ENCODE data around the gene MTSS2. TPM values are rescaled to one million over a fixed set of nuclear protein-coding genes. Genes with fewer than 3 reads are reported as not detected.

MTSS2 gene
- total and polyA plus RNA-seq, 2 donors from 2014 or later, result 19.2 to 33.0 TPM

DNA sequence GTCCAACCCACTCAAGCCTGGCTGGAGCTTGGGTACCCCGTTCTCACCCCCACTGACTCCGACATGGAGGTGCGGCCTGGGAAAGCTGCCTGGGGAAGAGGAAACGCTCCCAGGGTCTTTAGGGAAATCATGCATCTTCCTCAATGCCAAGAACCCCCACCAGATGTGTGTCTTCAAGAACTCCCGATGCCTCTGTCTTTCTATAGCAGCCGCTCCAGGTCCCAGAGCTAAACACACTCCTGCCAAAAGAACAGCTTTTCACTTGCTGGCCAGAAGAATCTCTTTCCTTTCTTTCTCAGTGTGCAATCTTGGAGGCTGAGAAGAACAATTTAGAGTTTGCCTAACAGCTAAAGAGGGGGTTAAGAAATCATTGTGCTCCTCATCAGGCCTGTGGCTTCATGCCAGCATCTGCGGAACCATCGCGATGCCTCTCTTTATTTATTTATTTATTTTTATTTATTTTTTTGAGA is 41.1 kb upstream of the MTSS2 start:
- intact Hi-C loops (cut with DNase I), result no loop called here
- FAIRE-seq, result no peak
- H3K36me3 ChIP-seq (ENCODE audit: control insufficient read depth in 2 of 3, insufficient read depth in 3 of 3, low read length in 3 of 3), result peaks cover 0 to 9% (median 0%) of the 10 kb centered on the region in 3 donors
- TF ChIP-seq, protein P1, sequence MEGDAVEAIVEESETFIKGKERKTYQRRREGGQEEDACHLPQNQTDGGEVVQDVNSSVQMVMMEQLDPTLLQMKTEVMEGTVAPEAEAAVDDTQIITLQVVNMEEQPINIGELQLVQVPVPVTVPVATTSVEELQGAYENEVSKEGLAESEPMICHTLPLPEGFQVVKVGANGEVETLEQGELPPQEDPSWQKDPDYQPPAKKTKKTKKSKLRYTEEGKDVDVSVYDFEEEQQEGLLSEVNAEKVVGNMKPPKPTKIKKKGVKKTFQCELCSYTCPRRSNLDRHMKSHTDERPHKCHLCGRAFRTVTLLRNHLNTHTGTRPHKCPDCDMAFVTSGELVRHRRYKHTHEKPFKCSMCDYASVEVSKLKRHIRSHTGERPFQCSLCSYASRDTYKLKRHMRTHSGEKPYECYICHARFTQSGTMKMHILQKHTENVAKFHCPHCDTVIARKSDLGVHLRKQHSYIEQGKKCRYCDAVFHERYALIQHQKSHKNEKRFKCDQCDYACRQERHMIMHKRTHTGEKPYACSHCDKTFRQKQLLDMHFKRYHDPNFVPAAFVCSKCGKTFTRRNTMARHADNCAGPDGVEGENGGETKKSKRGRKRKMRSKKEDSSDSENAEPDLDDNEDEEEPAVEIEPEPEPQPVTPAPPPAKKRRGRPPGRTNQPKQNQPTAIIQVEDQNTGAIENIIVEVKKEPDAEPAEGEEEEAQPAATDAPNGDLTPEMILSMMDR (IDR thresholded peaks at IDR 0.05; ENCODE audit: borderline replicate concordance, extremely low read depth, insufficient read depth), result no peak
- H3K9ac ChIP-seq (ENCODE audit: low read length in 3 of 3), result no peak overlapping the region
- H3K27me3 ChIP-seq (ENCODE audit: control insufficient read depth, insufficient read depth, low read length), result no peaks in the 10 kb centered on the region
- peak overlapping the region in 1 of 2 donors; percentile 81 for H3K27ac ChIP-seq (ENCODE audit: low read depth in 2 of 2, low read length in 2 of 2)
- H3K4me3 ChIP-seq (ENCODE audit: low read length in 3 of 3), result no peak overlapping the region
- peak in 1 of 5 donors; percentile 90 for DNase-seq
- no peaks in the 10 kb centered on the region for H3K9me3 ChIP-seq (ENCODE audit: control insufficient read depth in 2 of 3, insufficient read depth in 1 of 3, low read length in 3 of 3)
- H3K4me1 ChIP-seq (ENCODE audit: control insufficient read depth in 2 of 3, insufficient read depth in 2 of 3, low read depth in 1 of 3, low read length in 3 of 3), result peaks cover 0 to 30% (median 24%) of the 10 kb centered on the region in 3 donors

DNA sequence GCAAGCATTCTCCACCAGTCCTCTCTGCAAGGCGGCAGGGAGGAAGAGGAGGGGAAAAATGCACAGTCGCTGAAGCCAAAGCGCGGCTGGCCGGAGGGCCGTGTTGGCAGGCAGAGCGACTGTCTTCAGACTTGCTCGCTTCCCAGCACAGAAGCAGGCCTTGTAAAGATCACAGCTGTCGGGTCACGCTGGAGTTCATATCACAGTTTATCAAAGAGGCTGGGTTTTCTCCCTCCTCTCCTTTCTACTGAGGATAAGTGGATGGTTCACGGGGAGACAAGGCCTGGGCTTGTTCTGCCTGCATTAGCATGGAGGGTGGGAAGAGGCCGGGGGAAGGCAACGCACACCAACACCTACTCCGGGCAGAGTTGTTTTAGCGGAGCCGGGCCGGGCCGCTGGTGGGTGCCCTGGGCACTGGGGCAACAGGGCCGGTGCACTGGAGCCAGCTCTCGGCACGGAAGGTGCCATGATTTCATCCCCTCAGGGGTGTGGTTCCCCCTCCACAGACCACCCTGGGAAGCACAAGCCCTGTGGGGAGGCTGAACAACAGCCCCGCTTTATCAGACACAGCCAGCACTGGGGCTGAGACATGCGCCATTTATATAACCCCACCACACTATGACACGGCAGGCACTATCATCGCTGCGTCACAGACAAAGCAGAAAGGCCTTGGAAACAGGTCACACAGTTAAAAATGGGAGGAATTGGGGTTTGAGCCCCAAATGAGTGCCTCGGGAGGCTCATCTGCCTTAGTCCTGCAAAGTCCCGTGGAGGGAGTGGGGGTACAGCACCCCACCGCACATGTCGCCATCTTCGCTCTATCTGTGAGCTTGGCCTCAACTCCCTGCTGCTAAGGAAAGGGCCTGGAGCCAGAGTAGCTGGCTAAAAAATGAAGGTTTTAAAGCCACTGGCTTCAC is 40.3 kb upstream of the MTSS2 start:
- DNase-seq (peak in 4 of 5 donors; percentile 61 to 92 (median 78)), FAIRE-seq (no peak)
- TF ChIP-seq, protein P1 (IDR thresholded peaks at IDR 0.05; ENCODE audit: borderline replicate concordance, extremely low read depth, insufficient read depth), result no peak
- Histone ChIP-seq H3K27me3 (ENCODE audit: control insufficient read depth, insufficient read depth, low read length) (no peaks in the 10 kb centered on the region), H3K36me3 (ENCODE audit: control insufficient read depth in 2 of 3, insufficient read depth in 3 of 3, low read length in 3 of 3) (peaks cover 0 to 6% (median 0%) of the 10 kb centered on the region in 3 donors), H3K4me3 (ENCODE audit: low read length in 3 of 3) (no peak overlapping the region), H3K9ac (ENCODE audit: low read length in 3 of 3) (peak overlapping the region in 1 of 3 donors; percentile 14), H3K27ac (ENCODE audit: low read depth in 2 of 2, low read length in 2 of 2) (peak overlapping the region; percentile 81 to 88), H3K4me1 (ENCODE audit: control insufficient read depth in 2 of 3, insufficient read depth in 2 of 3, low read depth in 1 of 3, low read length in 3 of 3) (peaks cover 0 to 30% (median 24%) of the 10 kb centered on the region in 3 donors), H3K9me3 (ENCODE audit: control insufficient read depth in 2 of 3, insufficient read depth in 1 of 3, low read length in 3 of 3) (no peaks in the 10 kb centered on the region)
- intact Hi-C loops (cut with DNase I), result no loop called here

DNA sequence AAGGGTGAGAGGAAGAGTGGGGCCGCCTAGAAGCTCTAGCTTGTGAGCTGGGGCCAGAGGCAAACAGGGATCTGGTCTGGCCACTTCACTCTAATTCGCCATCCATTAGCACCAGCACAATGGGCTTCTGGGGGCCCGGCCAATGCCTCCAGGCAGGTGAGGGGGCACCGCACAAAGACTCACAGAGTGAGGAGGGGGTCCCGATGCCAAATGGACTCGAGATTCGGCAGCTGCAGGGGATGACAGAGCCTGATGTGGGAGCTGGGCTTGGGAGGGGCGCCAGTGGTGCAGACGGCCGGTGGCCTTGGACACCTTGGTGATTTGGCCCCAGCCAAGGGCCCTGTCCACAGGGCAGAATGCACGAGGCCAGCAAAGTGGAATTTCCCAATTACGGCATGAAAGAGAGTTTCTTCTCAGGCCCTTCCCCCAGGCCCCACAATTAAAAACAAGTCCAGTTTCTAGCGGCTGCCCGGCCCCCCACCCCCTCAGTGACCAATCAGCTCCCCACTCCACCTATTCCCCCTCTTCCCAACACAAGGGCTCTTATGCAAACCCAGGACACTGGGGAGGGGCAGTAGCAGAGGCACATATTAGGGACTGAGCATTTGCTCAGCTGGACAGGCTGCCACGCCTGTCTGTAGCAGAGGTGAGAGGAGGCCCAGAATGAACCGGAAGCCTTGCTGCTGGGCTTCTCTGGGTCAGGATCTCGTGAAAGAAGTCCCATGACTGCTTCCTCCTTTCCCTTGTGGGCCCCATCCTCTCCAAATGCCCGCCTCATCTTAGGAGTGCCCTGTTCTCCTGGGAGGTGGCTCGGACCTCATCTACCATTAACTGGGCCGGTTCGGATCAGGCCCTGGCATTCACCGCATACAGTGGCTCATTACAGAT is 39.4 kb upstream of the MTSS2 start:
- peak in 3 of 5 donors; percentile 54 to 81 (median 76) for DNase-seq
- TF ChIP-seq, protein P1 (IDR thresholded peaks at IDR 0.05; ENCODE audit: borderline replicate concordance, extremely low read depth, insufficient read depth), result no peak
- FAIRE-seq, result no peak
- Histone ChIP-seq H3K4me1 (ENCODE audit: control insufficient read depth in 2 of 3, insufficient read depth in 2 of 3, low read depth in 1 of 3, low read length in 3 of 3) (peaks cover 0 to 30% (median 24%) of the 10 kb centered on the region in 3 donors), H3K36me3 (ENCODE audit: control insufficient read depth in 2 of 3, insufficient read depth in 3 of 3, low read length in 3 of 3) (no peaks in the 10 kb centered on the region), H3K27ac (ENCODE audit: low read depth in 2 of 2, low read length in 2 of 2) (peak overlapping the region; percentile 81 to 88), H3K27me3 (ENCODE audit: control insufficient read depth, insufficient read depth, low read length) (no peaks in the 10 kb centered on the region), H3K9ac (ENCODE audit: low read length in 3 of 3) (peak overlapping the region in 1 of 3 donors; percentile 29), H3K4me3 (ENCODE audit: low read length in 3 of 3) (no peak overlapping the region), H3K9me3 (ENCODE audit: control insufficient read depth in 2 of 3, insufficient read depth in 1 of 3, low read length in 3 of 3) (no peaks in the 10 kb centered on the region)
- intact Hi-C loops (cut with DNase I), result no loop called here

Data from kidney (tissue), 14 donors.